GM18520 (cell line): ENCODE measurements around the gene SYT15.
A peak's percentile ranks its signal among the peaks of the same experiment; 100 is the strongest.
"Not testable (repeated sequence)": the region's sequence is repeated elsewhere in the genome, so short reads cannot be mapped to it uniquely, and the experiment has no call there.

ENCODE experiments used
- ATAC-seq: cut with Tn5 transposase; IDR thresholded peaks from one replicate; pipeline ENCODE4 v1.9.1; 2021; ENCODE audit not compliant: unreplicated experiment

Gene SYT15

GRCh38 chr10:46585246-46585645 is 6.3 kb downstream of the SYT15 start:
- not testable (repeated sequence) for ATAC-seq

DNA sequence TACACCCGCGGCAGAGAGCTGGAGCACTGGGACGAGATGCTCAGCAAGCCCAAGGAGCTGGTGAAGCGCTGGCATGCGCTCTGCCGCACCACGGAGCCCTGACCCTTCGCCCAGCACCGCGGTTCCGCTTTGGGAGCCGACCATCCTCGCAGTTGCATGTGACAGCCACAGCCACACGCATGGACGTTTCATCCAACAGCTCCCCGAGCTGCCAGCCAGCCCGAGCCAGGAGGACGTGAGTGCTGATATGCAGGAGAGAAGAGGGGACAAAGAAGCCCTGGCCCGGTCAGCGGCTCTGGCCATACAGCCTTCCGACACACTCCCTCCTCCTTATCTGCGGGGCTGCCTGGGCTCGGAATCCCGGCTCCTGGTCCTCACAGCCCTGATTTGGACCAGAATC is 8.6 kb downstream of the SYT15 start:
- not testable (repeated sequence) for ATAC-seq

DNA sequence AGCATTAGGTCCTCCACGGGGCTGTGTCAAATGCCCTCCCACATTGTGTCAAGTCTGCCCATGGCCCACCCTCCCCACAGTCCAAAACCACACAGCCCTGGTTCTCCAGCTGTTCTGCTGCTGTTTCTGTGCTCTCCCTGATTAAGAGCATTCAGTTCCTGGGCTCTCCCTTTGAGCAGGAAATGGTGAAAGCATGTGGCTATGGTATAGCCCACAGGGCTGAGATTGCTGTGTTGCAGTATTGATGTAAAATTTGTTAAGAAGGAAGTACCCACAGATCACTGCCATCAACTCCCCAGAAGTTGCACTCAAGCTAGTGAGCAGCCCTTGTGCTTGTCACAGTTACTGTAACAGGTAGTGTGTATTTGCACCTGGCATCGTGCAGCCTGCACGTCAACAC is 9.3 kb downstream of the SYT15 start:
- ATAC-seq = not testable (repeated sequence)

DNA sequence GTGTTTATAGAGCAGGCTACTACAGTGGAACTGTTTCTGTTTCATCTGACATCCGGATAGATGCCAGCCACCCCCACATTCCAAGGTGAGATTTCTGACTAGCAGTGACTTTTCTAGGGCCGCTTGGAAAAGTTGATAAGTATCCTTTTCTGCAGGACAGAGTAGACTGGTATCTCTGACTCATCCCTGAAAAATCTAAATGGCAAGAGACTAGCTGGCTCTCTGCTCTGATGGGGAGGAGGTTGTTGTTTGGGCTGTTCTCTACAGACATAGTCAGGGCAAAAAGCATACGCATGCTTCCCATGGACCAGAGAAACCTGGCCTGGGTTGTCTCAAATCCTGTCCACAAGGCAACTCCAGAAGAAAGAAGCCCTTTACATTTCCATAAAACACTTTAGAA is 10.7 kb downstream of the SYT15 start:
- ATAC-seq = not testable (repeated sequence)

- not testable (repeated sequence) for ATAC-seq
Observed at GRCh38 chr10:46591053-46591452, 12.1 kb downstream of the SYT15 start.

DNA sequence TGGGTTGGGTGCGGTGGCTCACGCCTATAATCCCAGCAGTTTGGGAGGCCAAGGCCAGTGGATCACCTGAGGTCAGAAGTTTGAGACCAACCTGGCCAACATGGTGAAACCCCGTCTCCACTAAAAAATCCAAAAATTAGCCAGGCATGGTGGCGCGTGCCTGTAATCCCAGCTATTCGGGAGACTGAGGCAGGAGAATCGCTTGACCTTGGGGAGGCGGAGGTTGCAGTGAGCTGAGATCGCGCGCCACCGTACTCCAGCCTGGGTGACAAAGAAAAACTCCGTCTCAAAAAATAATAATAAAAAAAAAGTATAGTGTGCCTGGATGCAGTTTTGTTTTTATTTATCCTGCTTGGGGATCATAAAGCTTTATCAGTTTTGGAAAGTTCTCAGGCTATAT is 14.4 kb downstream of the SYT15 start:
- not testable (repeated sequence) for ATAC-seq

DNA sequence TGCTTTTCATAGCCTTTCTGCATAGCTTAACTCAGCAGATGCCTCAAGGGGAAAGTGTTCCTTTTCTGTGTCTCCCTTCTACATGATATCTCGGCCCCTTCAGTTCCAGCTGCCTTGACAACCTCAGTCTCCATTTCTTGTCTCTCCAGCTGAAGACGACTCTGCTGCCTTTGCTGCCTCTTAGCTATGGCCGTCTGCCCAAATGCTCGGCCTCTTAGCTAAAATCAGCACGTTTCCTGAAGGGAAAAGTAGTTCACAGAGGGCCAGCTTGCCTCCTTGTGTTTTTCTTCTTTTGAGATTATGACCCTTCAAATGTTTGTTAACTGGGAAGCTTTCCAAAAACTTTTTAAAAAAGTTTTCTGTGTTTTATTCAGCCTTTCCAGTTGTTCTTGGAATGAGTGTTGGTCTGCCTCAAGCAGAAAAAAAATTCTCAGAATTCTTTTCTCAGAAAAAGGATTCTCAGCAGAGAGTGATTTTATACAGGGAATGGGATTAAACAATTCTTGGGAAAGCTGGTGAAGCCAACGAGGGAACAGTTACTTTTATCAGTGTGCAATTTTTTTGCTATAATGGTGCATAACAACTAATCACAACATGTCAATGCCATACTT is 15.6 kb downstream of the SYT15 start:
- ATAC-seq = not testable (repeated sequence)

GRCh38 chr10:46596570-46596969 is 17.6 kb downstream of the SYT15 start:
- ATAC-seq = not testable (repeated sequence)

DNA sequence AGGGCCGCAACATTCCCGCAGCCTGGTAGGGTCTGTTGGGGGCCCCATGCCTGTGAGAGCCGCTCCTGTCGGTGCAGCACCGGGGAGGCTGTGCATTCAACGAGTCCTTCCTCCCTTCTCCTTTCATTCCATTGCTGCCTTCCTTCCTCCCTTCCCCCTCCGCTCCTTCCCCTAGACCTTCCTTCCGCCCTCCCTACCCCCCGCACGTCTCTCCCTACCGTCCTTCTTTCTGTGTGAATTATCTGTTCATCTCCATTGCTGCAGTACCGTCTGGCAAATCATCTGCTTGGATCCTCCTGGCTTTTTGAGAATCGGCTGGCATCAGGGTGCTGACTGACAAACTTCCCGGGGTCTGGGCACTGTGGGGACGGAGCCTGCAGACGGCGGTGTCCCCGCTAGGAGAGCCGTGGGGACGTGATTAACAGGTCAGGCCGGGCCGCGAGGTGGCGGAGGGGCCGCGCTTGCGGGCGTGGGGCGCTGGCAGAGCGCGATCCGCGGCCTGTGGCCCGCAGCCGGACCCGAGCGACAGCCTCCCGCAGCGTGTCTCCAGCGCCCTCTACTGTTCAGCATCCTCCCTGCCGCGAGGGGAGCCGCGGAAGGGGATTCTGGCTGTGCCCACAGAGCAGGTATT is 18.8 kb downstream of the SYT15 start:
- not testable (repeated sequence) for ATAC-seq

DNA sequence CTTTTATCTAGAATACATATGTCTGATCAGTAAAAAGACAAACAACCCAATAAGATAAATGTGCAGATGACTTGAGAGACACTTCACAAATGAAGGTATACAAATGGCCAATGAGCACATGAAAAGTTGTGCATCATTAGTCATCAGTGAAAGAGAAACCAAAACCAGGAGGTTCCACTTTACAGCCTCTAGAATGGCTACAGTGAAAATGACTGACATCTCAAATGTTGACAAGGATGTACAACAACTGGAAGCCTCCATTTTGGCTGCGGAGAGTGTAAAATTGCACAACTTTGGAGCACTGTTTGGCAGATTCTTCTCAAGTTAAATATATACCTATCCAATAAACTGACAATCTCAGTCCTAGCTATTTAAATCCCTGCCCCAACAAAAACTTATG is 21.6 kb downstream of the SYT15 start:
- peak; percentile 37 for ATAC-seq

DNA sequence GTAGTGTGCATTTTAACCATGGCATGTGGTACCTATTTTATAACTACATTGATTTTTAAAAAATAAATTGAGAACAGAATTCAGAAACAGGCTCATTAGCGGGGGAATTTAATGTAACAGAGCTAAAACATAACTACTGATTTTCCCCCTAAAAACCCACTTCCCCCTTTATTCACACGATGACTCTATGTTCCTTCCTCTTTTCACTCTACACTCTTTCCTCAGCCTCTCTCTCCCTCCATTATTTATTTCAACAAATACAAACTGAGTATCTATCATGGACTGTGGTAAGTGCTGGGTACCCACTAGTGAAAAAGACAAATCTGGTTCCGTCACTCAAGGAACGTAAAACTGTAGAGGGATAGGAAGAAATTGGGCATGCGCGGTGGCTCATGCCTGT is 36.6 kb downstream of the SYT15 start:
- ATAC-seq = not testable (repeated sequence)

DNA sequence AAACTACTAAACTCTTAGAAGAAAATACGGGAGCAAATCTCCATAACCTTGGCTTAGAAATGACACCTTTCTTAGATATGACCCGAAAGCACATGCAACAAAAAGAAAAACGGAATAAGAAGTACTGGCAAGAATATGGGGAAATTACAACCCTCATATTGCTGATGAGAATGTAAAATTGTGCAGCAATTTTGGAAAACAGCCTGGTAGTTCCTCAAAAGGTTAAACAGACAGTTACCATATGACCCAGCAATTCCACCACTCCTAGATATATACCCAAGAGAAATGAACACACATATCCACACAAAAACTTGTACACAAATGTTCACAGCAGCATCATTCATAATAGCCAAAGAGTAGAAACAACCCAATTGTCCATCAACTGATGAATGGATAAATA is 37.3 kb downstream of the SYT15 start:
- ATAC-seq = not testable (repeated sequence)

DNA sequence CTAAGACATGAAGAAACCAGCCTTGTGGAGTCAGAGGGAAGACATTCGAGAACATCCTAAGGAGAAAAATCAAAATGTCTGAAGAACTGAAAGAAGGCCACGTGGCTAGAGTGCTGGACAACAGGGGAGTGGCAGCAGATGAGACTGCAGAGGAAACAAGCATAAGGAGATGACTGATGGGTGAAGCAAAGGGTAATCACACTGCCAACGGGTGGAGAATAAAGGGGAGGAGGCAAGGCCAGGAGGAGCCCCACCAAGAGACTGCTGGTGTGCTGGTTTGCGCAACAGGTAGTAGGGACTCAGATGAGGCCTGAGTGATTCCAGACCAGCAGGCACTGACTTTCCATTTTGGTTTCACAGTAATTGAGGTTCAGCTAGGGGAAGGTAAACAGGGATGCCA is 38.2 kb downstream of the SYT15 start:
- ATAC-seq = not testable (repeated sequence)

GRCh38 chr10:46617913-46618312 is 39.0 kb downstream of the SYT15 start:
- ATAC-seq = not testable (repeated sequence)

DNA sequence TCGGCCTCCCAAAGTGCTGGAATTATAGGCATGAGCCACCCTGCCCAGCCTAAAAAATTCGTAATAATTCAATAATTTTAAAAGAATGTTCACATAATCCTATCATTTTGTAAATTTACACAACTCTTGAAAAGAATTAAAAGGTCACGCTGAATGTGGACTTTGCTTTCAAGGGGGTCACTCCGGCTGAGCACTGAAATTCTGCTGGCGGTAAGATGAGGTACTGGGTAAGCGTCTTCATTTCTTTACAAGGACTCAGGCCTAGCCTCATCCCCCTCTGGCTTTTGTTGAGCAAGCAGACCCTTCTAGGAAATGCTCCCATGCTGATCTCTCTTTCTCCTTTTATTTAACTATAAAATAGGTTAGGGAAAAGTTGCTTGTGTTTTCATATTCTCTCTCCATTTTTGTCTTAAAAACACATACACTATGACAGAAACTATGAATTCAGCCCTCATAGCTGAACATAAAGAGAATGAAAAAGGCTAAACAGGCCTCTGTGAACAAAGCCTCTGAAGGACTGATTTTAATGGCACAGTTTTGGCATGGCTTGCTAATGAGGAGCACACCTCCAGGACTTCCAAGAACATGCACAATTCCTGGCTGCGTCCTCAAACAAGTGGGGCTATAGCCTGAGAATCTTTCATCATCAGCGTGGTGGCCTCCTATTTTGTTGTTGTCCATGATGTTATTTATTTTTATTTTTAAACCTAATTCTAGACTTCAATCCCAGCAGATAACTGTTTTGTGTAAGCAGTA is 45.1 kb downstream of the SYT15 start:
- ATAC-seq = not testable (repeated sequence)

- ATAC-seq = not testable (repeated sequence)
Observed at GRCh38 chr10:46629805-46630204, 50.9 kb downstream of the SYT15 start.

- not testable (repeated sequence) for ATAC-seq
Observed at GRCh38 chr10:46630816-46631215, 51.9 kb downstream of the SYT15 start.

GRCh38 chr10:46631683-46632082 is 52.8 kb downstream of the SYT15 start:
- not testable (repeated sequence) for ATAC-seq

- not testable (repeated sequence) for ATAC-seq
Observed at GRCh38 chr10:46634698-46635097, 55.8 kb downstream of the SYT15 start.

DNA sequence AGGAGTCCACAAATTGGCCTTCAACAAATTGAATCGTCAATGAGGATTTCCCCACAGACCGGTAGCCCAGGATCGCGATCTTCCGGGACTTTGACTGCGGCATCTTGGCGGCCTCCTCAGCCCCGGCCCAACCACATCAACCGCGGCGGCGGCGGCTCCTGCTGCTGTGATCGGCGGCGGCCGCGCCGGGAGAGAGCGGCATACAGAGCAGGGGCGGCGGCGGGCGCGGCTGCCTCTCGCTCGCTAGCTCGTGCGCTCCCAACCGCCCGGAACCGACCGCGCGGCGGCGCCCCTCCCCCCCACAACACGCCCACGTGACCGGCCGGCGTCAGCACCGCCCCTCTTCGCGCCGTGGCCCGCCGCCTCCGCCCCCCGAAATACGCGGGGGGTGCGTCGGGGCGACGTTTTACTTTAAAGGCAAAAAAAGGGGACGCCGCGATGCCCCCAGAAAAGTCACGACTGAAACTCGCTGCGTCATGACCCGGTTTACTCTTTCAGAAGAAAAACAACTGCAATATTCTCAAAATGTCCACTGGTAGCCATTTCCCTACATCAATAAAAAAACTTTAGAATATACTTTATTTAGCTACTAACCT is 56.5 kb downstream of the SYT15 start:
- ATAC-seq = peak; percentile 50

DNA sequence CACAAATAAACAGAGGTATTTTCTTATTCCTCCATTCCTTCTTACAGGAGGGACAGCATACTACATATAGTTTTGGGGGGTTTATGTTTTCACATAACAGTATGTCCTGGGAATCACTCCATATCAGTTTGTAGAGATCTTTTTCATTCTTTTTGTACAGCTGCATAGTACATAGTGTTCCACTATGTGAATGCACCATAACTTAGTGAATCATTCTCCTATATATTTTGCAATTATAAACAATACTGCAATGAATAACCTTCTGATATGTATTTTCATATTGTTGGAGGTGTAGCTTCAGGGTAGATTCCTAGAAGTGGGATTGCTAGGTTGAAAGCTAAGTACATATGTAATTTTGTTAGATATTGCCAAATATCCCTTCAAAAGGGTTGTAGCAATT is 61.1 kb downstream of the SYT15 start:
- ATAC-seq = not testable (repeated sequence)
